Gastrocnemius medialis (tissue), 4 donors: ENCODE data around the gene NCAPH2. TPM values are rescaled to one million over a fixed set of nuclear protein-coding genes. Genes with fewer than 3 reads are reported as not detected.

Experiments
- ATAC-seq, 2 donors: fragments of 150-250 bp; one replicate each; pipeline ENCODE4 v1.9.1; 2016
- DNase-seq, 2 donors: peaks; one replicate each; pipeline ENCODE4 v3.0.0-alpha.2; 2019
- H3K27ac ChIP-seq, 4 donors: fragments of 200-600 bp; sonication (generic); 1 replicate in 1 of 4; 2 replicates in 3 of 4; pipeline ENCODE4 v1.5.1; 2016 to 2018; ENCODE audit warnings: mild to moderate bottlenecking in 2 of 4, moderate library complexity in 1 of 4
- H3K27me3 ChIP-seq, 3 donors: fragments of 200-600 bp; sonication (generic) in 2 of 3; 1 replicate in 1 of 3; 2 replicates in 2 of 3; pipeline versions ENCODE4 v1.5.1 to v1.6.0; 2016 to 2019; ENCODE audit warnings: mild to moderate bottlenecking in 1 of 3, moderate library complexity in 1 of 3
- H3K36me3 ChIP-seq, 2 donors: fragments of 200-600 bp; sonication (generic) in 1 of 2; one replicate each; pipeline ENCODE4 v1.5.1; 2017 to 2018
- H3K4me1 ChIP-seq, 2 donors: fragments of 200-600 bp; sonication (generic) in 1 of 2; one replicate each; pipeline ENCODE4 v1.5.1; 2016 to 2017; ENCODE audit warnings: mild to moderate bottlenecking in 2 of 2
- H3K4me3 ChIP-seq, 4 donors: fragments of 200-600 bp; sonication (generic) in 3 of 4; 1 replicate in 1 of 4; 2 replicates in 3 of 4; pipeline ENCODE4 v1.5.1; 2016 to 2019; ENCODE audit warnings: mild to moderate bottlenecking in 2 of 4
- H3K9me3 ChIP-seq, 3 donors: fragments of 200-600 bp; sonication (generic) in 2 of 3; 1 replicate in 1 of 3; 2 replicates in 2 of 3; pipeline ENCODE4 v1.5.1; 2016 to 2019
- CTCF ChIP-seq, 5 experiments: fragments of 450-650 bp in 3 of 5; fragments of 200-600 bp in 2 of 5; sonication (generic) in 2 of 5; IDR thresholded peaks in 4 of 5; conservative IDR thresholded peaks in 1 of 5; 1 replicate in 4 of 5; 2 replicates in 1 of 5; pipeline ENCODE4 v1.5.1; 2016 to 2019; ENCODE audit warnings: antibody characterized with exemption in 5 of 5, mild to moderate bottlenecking in 3 of 5, moderate library complexity in 3 of 5
- POLR2A ChIP-seq, 2 donors: fragments of 450-650 bp; IDR thresholded peaks; one replicate each; pipeline ENCODE4 v1.6.1; 2017; ENCODE audit warnings: antibody characterized with exemption in 2 of 2, mild to moderate bottlenecking in 2 of 2, moderate library complexity in 2 of 2
- in situ Hi-C, 4 donors: fragments of 200-750 bp; cut with MboI; loops; one replicate each; pipeline versions ENCODE4 v1.15.0 to v1.8.0; 2017; ENCODE audit warnings: low sequenced_read_pairs in 4 of 4
- intact Hi-C: fragments of 100-400 bp; cut with DNase I; formaldehyde crosslinking; loops from one replicate; pipeline ENCODE4 v1.15.1; 2023; ENCODE audit warnings: low total_unique reads
- total RNA-seq, 4 donors: library from RNA; depleted of rRNA; stranded (reverse); fragments of >200 nt; gene quantifications; one replicate each; pipeline versions ENCODE4 v1.1.0 to v1.2.3, GENCODE V29; 2016

Gene NCAPH2
- total RNA-seq, 4 donors from 2014 or later, result 19.0 to 29.3 (median 23.4) TPM

- Histone ChIP-seq H3K27ac (peak overlapping the region in 1 of 4 donors; percentile 43), H3K27me3 (no peaks in the 10 kb centered on the region), H3K4me1 (peaks cover 0 to 19% of the 10 kb centered on the region in 2 donors), H3K4me3 (no peak overlapping the region), H3K36me3 (peaks cover 0 to 66% of the 10 kb centered on the region in 2 donors), H3K9me3 (no peaks in the 10 kb centered on the region)
- in situ Hi-C loops (no loop called here), intact Hi-C loops (no loop called here)
- no peak for ATAC-seq
- TF ChIP-seq CTCF (IDR thresholded peaks at IDR 0.05 in 4 of 5, conservative IDR thresholded peaks at IDR 0.05 in 1 of 5), result no peak
- TF ChIP-seq POLR2A (IDR thresholded peaks at IDR 0.05), result no peak
- no peak for DNase-seq
Measured at GRCh38 chr22:50572965-50573364, 64.9 kb downstream of the NCAPH2 start.

GRCh38 chr22:50573491-50574382 lies 65.7 kb downstream of the NCAPH2 start:
- Histone ChIP-seq H3K27me3 (no peaks in the 10 kb centered on the region), H3K4me3 (no peak overlapping the region), H3K4me1 (peaks cover 5 to 27% of the 10 kb centered on the region in 2 donors), H3K27ac (peak overlapping the region in 1 of 4 donors; percentile 43), H3K36me3 (peaks cover 0 to 59% of the 10 kb centered on the region in 2 donors), H3K9me3 (no peaks in the 10 kb centered on the region)
- in situ Hi-C loops (no loop called here), intact Hi-C loops (no loop called here)
- no peak for DNase-seq
- no peak for ATAC-seq
- TF ChIP-seq CTCF (IDR thresholded peaks at IDR 0.05 in 4 of 5, conservative IDR thresholded peaks at IDR 0.05 in 1 of 5) (no peak), POLR2A (IDR thresholded peaks at IDR 0.05) (no peak)

- peaks cover 0 to 53% of the 10 kb centered on the region in 2 donors for H3K36me3 ChIP-seq
- in situ Hi-C loops, result no loop called here
- ATAC-seq, result no peak
Measured at GRCh38 chr22:50574383-50574755, 66.3 kb downstream of the NCAPH2 start.

More at GRCh38 chr22:50574383-50574755, 66.3 kb downstream of the NCAPH2 start:
- Histone ChIP-seq H3K9me3 (no peaks in the 10 kb centered on the region), H3K27me3 (no peaks in the 10 kb centered on the region), H3K27ac (no peak overlapping the region), H3K4me3 (no peak overlapping the region), H3K4me1 (peaks cover 10 to 32% of the 10 kb centered on the region in 2 donors)
- intact Hi-C loops, result no loop called here
- TF ChIP-seq CTCF (IDR thresholded peaks at IDR 0.05 in 4 of 5, conservative IDR thresholded peaks at IDR 0.05 in 1 of 5), result no peak
- no peak for TF ChIP-seq POLR2A (IDR thresholded peaks at IDR 0.05)
- DNase-seq, result no peak

Other genes starting within 250 kb of the NCAPH2 start
- gene MAPK12, start 246.5 kb upstream of the NCAPH2 start, total RNA-seq, result 100 to 1,000 TPM; 126 to 290 (median 219) TPM
- gene MAPK11, start 237.8 kb upstream of the NCAPH2 start, total RNA-seq, result 1 to 10 TPM; 1.8 to 4.2 (median 3.4) TPM
- gene PLXNB2, start 200.6 kb upstream of the NCAPH2 start, total RNA-seq, result 10 to 100 TPM in 1 of 4 donors, 1 to 10 TPM in 3; 8.0 to 11.8 (median 9.0) TPM
- gene DENND6B, start 181.2 kb upstream of the NCAPH2 start, total RNA-seq, result under 1 TPM in 3 of 4 donors, not detected in 1; 0.55 to 0.84 (median 0.68) TPM
- 10 to 100 TPM; 55.7 to 96.2 (median 74.1) TPM for gene PPP6R2, start 164.9 kb upstream of the NCAPH2 start, total RNA-seq
- gene SBF1, start 33.2 kb upstream of the NCAPH2 start, total RNA-seq, result 100 to 1,000 TPM in 3 of 4 donors, 10 to 100 TPM in 1; 50.5 to 116 (median 107) TPM
- gene ADM2, start 26.7 kb upstream of the NCAPH2 start, total RNA-seq, result under 1 TPM in 1 of 4 donors, not detected in 3; 0.53 TPM
- not detected for gene MIOX, start 21.4 kb upstream of the NCAPH2 start, total RNA-seq
- gene LMF2, start 522 bp upstream of the NCAPH2 start, total RNA-seq, result 10 to 100 TPM; 19.7 to 39.4 (median 26.9) TPM
- gene SCO2, start 17.4 kb downstream of the NCAPH2 start, total RNA-seq, result 1 to 10 TPM in 2 of 4 donors, not detected in 2; 1.0 to 2.3 TPM
- gene TYMP, start 21.8 kb downstream of the NCAPH2 start, total RNA-seq, result 10 to 100 TPM in 3 of 4 donors, 1 to 10 TPM in 1; 8.8 to 15.8 (median 11.8) TPM
- gene KLHDC7B, start 37.7 kb downstream of the NCAPH2 start, total RNA-seq, result not detected
- not detected for gene SYCE3, start 54.7 kb downstream of the NCAPH2 start, total RNA-seq
- gene CPT1B, start 70.2 kb downstream of the NCAPH2 start, total RNA-seq, result 100 to 1,000 TPM in 1 of 4 donors, 10 to 100 TPM in 3; 53.4 to 134 (median 63.7) TPM
- gene CHKB, start 74.6 kb downstream of the NCAPH2 start, total RNA-seq, result 10 to 100 TPM; 10.8 to 39.7 (median 24.4) TPM
- gene MAPK8IP2, start 92.6 kb downstream of the NCAPH2 start, total RNA-seq, result under 1 TPM; 0.39 to 0.85 (median 0.47) TPM
- 10 to 100 TPM in 2 of 4 donors, 1 to 10 TPM in 2; 8.8 to 17.8 (median 10.2) TPM for gene ARSA, start 119.9 kb downstream of the NCAPH2 start, total RNA-seq
- gene SHANK3, start 164.6 kb downstream of the NCAPH2 start, total RNA-seq, result 1 to 10 TPM; 3.8 to 9.8 (median 5.1) TPM
- gene ACR, start 230.0 kb downstream of the NCAPH2 start, total RNA-seq, result not detected